ENCODE measurements around the gene EHBP1. TPM values are rescaled to one million over a fixed set of nuclear protein-coding genes. Genes with fewer than 3 reads are reported as not detected.

Gene EHBP1
- polyA plus RNA-seq, 1 of the 3 experiments (the other 2 are of a cell fraction), result 62.7 TPM

DNA sequence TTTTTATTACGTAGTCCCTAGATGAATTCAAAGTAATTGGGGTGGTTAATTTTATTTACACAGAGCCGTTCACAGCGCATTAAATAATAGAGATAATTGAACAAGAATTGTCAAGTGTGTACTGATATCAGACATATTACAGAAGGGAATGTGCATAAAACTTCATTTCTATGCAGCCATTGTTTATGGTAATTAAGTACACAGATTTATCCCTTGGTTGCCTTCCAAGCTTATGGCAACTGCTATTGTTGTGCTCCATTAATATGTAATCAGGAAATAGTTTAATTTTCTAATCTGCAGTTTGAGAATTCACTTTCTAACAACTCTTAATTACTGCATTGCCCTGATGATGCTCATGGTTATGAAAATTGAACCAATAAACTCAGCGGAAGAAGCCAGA lies 297.8 kb downstream of the EHBP1 start:
- H3K27me3 ChIP-seq (ENCODE audit: insufficient read depth), result no peaks in the 10 kb centered on the region

More for the DNA sequence above, 297.8 kb downstream of the EHBP1 start:
- no peaks in the 10 kb centered on the region for H3K9me3 ChIP-seq
- H2AFZ ChIP-seq (ENCODE audit: low read depth), result no peak overlapping the region
- peaks cover 20 to 45% of the 10 kb centered on the region in 2 experiments for H3K36me3 ChIP-seq (replicated peaks in 1 of 2; ENCODE audit: control insufficient read depth in 1 of 2, insufficient read depth in 2 of 2, low read length in 1 of 2)
- H3K4me3 ChIP-seq (ENCODE audit: low read depth in 2 of 2, low read length in 1 of 2), result no peak overlapping the region
- no peak for DNase-seq
- ChIA-PET POLR2A (no interaction called here), CTCF (interaction anchor here (1.3 kb wide), 1 partner anchor 10 kb away, joined by 4 read pairs; no protein-coding TSS in a partner anchor)
- 97% methylated on average over 4 of the region's 4 CpGs for WGBS (ENCODE audit: low lambda C conversion rate)
- no peak overlapping the region for H3K9ac ChIP-seq
- TF ChIP-seq YY1 (IDR thresholded peaks at IDR 0.05; ENCODE audit: low read depth) (no peak), CTCF (IDR thresholded peaks at IDR 0.05) (no peak), JUND (IDR thresholded peaks at IDR 0.05) (no peak), SMC3 (IDR thresholded peaks at IDR 0.05; ENCODE audit: low read depth, low read length) (no peak), POLR2AphosphoS5 (IDR thresholded peaks at IDR 0.05; ENCODE audit: low read depth, low read length) (no peak), ELF1 (IDR thresholded peaks at IDR 0.05) (no peak), CHD2 (IDR thresholded peaks at IDR 0.05; ENCODE audit: low read length, partially characterized antibody) (no peak), GABPA (IDR thresholded peaks at IDR 0.05; ENCODE audit: low read depth) (no peak), TAF1 (IDR thresholded peaks at IDR 0.05; ENCODE audit: borderline replicate concordance, low read depth, low read length) (no peak), EP300 (IDR thresholded peaks at IDR 0.05; ENCODE audit: borderline replicate concordance in 1 of 2, low read depth in 1 of 2, low read length in 1 of 2) (no peak), FOXM1 (IDR thresholded peaks at IDR 0.05; ENCODE audit: low read depth) (no peak), GATA2 (CRISPR knock-in tag; IDR thresholded peaks at IDR 0.05) (no peak), TEAD4 (IDR thresholded peaks at IDR 0.05; ENCODE audit: borderline replicate concordance, insufficient read depth) (no peak), EZH2phosphoT487 (IDR thresholded peaks at IDR 0.05; ENCODE audit: borderline replicate concordance, low read depth) (no peak), MXI1 (IDR thresholded peaks at IDR 0.05; ENCODE audit: low read depth, low read length) (no peak), USF2 (IDR thresholded peaks at IDR 0.05; ENCODE audit: borderline replicate concordance, low read depth, low read length) (no peak)
- TF ChIP-seq, protein P1, sequence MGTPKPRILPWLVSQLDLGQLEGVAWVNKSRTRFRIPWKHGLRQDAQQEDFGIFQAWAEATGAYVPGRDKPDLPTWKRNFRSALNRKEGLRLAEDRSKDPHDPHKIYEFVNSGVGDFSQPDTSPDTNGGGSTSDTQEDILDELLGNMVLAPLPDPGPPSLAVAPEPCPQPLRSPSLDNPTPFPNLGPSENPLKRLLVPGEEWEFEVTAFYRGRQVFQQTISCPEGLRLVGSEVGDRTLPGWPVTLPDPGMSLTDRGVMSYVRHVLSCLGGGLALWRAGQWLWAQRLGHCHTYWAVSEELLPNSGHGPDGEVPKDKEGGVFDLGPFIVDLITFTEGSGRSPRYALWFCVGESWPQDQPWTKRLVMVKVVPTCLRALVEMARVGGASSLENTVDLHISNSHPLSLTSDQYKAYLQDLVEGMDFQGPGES (IDR thresholded peaks at IDR 0.05; ENCODE audit: low read depth, low read length), result no peak
- H3K27ac ChIP-seq (ENCODE audit: low read depth in 2 of 2, low read length in 1 of 2), result no peak overlapping the region
- H3K79me2 ChIP-seq (ENCODE audit: insufficient read depth), result no peaks in the 10 kb centered on the region
- no peak overlapping the region for H3K4me2 ChIP-seq
- H4K20me1 ChIP-seq (ENCODE audit: insufficient read depth), result no peaks in the 10 kb centered on the region
- peaks cover 0 to 15% of the 10 kb centered on the region in 2 experiments; a peak in 2 of 4 replicates for H3K4me1 ChIP-seq (ENCODE audit: control insufficient read depth in 1 of 2, insufficient read depth in 2 of 2, low read depth in 1 of 2, low read length in 1 of 2)
- peaks cover 19% of the 10 kb centered on the region for H3F3A ChIP-seq (replicated peaks; ENCODE audit: insufficient read depth)
- H3K9me2 ChIP-seq, result no peaks in the 10 kb centered on the region
